Panc1 (cell line): ENCODE results near the gene USH1C. TPM values are rescaled to one million over a fixed set of nuclear protein-coding genes. Genes with fewer than 3 reads are reported as not detected.

Experiments
- ATAC-seq: fragments of 200-7000 bp; cut with Tn5 transposase; 2 replicates; pipeline ENCODE4 v1.9.1; 2020; ENCODE audit warnings: mild to moderate bottlenecking, moderate library complexity
- BruUV-seq: library from RNA; stranded (reverse); fragments of 400-500 nt; replicated peaks from 2 replicates; lab custom pipeline; 2021; lab: Mats Ljungman, UMichigan
- CTCF ChIA-PET: fragments of 300-600 bp; sonication (Branson Sonifier 250); formaldehyde crosslinking; loops from one replicate; lab custom pipeline; 2022; ENCODE audit warnings: antibody characterized with exemption; lab: Charles Lee
- POLR2A ChIA-PET: fragments of 300-600 bp; sonication (Branson Sonifier 250); formaldehyde crosslinking; loops from one replicate; lab custom pipeline; 2022; ENCODE audit warnings: antibody characterized with exemption; lab: Charles Lee
- DNase-seq: peaks from one replicate; pipeline ENCODE4 v3.0.0-alpha.2; 2010; ENCODE audit warnings: low read depth, low spot score
- H3K27ac ChIP-seq: 2 replicates; pipeline ENCODE4 v1.5.1; 2011; ENCODE audit warnings: mild to moderate bottlenecking, low read length, inconsistent platforms
- H3K27me3 ChIP-seq: fragments of 200-500 bp; sonication (Bioruptor generic); 2 replicates; pipeline ENCODE4 v1.6.0; 2014; ENCODE audit warnings: low read length, inconsistent platforms; ENCODE audit not compliant: control insufficient read depth, insufficient read depth
- H3K36me3 ChIP-seq: fragments of 200-500 bp; sonication (Bioruptor generic); 2 replicates; pipeline ENCODE4 v1.5.1; 2014; ENCODE audit warnings: inconsistent platforms, mild to moderate bottlenecking, low read length, moderate library complexity; ENCODE audit not compliant: control insufficient read depth, insufficient read depth
- H3K4me1 ChIP-seq: 2 replicates; pipeline ENCODE4 v1.5.1; 2011; ENCODE audit warnings: inconsistent platforms, mild to moderate bottlenecking, low read length, moderate library complexity; ENCODE audit not compliant: control insufficient read depth, insufficient read depth
- H3K4me3 ChIP-seq, 2 experiments: 2 replicates each; pipeline ENCODE4 v1.5.1; 2011 to 2012; ENCODE audit warnings: low read depth in 2 of 2, low read length in 2 of 2, mild to moderate bottlenecking in 2 of 2, inconsistent platforms in 1 of 2, moderate library complexity in 1 of 2
- H3K9me3 ChIP-seq: fragments of 200-500 bp; sonication (Bioruptor generic); 2 replicates; pipeline ENCODE4 v1.5.1; 2014; ENCODE audit warnings: low read depth, mild to moderate bottlenecking, inconsistent platforms, low read length, moderate library complexity; ENCODE audit not compliant: control insufficient read depth, insufficient read depth
- CTCF ChIP-seq: fragments of 450-650 bp; IDR thresholded peaks from 2 replicates; pipeline ENCODE4 v1.5.1; 2017; ENCODE audit warnings: mild to moderate bottlenecking
- POLR2AphosphoS5 ChIP-seq: IDR thresholded peaks from 2 replicates; pipeline ENCODE4 v1.6.1; 2012; ENCODE audit warnings: mild to moderate bottlenecking, low read depth, low read length, moderate library complexity
- REST ChIP-seq, 2 experiments: IDR thresholded peaks; 2 replicates each; pipeline ENCODE4 v1.6.1; 2011 to 2012; ENCODE audit warnings: low read depth in 2 of 2, control low read depth in 1 of 2, low read length in 1 of 2, mild to moderate bottlenecking in 1 of 2, moderate library complexity in 1 of 2; ENCODE audit not compliant: insufficient read depth in 1 of 2
- SIN3A ChIP-seq: IDR thresholded peaks from 2 replicates; pipeline ENCODE4 v1.6.1; 2012; ENCODE audit warnings: low read depth, mild to moderate bottlenecking, low read length, moderate library complexity, borderline replicate concordance; ENCODE audit not compliant: insufficient read depth
- TCF7L2 ChIP-seq: IDR thresholded peaks from 2 replicates; pipeline ENCODE4 v1.6.1; 2011; ENCODE audit warnings: mild to moderate bottlenecking, low read depth, low read length, inconsistent platforms
- in situ Hi-C: cut with HindIII; loops from 2 replicates; pipeline ENCODE4 v1.10.0; 2016; ENCODE audit warnings: low sequenced_read_pairs, low pct_unique_long_range_greater_than_20kb
- intact Hi-C: fragments of 100-400 bp; cut with micrococcal nuclease; formaldehyde crosslinking; loops from one replicate; pipeline ENCODE4 v1.10.0; 2022; ENCODE audit not compliant: unreplicated experiment
- total RNA-seq: library from RNA; stranded (reverse); gene quantifications from one replicate; pipeline ENCODE4 v1.2.1, GENCODE V29; 2021; ENCODE audit not compliant: unreplicated experiment

Gene USH1C
- total RNA-seq, 1 experiment from 2014 or later, result not detected

GRCh38 chr11:17519061-17519885 lies 24.9 kb downstream of the USH1C start:
- BruUV-seq, result no TSS peak
- Histone ChIP-seq H3K27me3 (no peaks in the 10 kb centered on the region), H3K4me1 (no peaks in the 10 kb centered on the region), H3K4me3 (no peak overlapping the region), H3K27ac (no peak overlapping the region), H3K36me3 (no peaks in the 10 kb centered on the region), H3K9me3 (no peaks in the 10 kb centered on the region)
- ChIA-PET CTCF (interaction anchor here (0.7 to 0.8 kb wide), 2 partner anchors 8 to 12 kb away, joined by 3 read pairs; no protein-coding TSS in a partner anchor), POLR2A (no interaction called here)
- TF ChIP-seq TCF7L2 (no peak), REST (IDR thresholded peaks at IDR 0.05; ENCODE audit: insufficient read depth in 1 of 2, low read depth in 2 of 2, low read length in 1 of 2) (no peak), CTCF (no peak), SIN3A (no peak), POLR2AphosphoS5 (no peak)
- intact Hi-C loops (no loop called here), in situ Hi-C loops (no loop called here)
- no peak for ATAC-seq
- DNase-seq, result no peak

- ChIA-PET POLR2A (interaction anchor here (0.6 kb wide), 1 partner anchor 22 kb away, joined by 12 read pairs; no protein-coding TSS in a partner anchor), CTCF (interaction anchor here (1.3 kb wide), 1 partner anchor 10 kb away, joined by 5 read pairs; no protein-coding TSS in a partner anchor)
Measured at GRCh38 chr11:17518366-17518765, 25.9 kb downstream of the USH1C start.

More at GRCh38 chr11:17518366-17518765, 25.9 kb downstream of the USH1C start:
- BruUV-seq, result no TSS peak
- ATAC-seq, result no peak
- H3K4me1 ChIP-seq, result no peaks in the 10 kb centered on the region
- no peaks in the 10 kb centered on the region for H3K9me3 ChIP-seq
- no peak overlapping the region for H3K4me3 ChIP-seq
- DNase-seq, result no peak
- intact Hi-C loops, result no loop called here
- no peak overlapping the region for H3K27ac ChIP-seq
- in situ Hi-C loops, result no loop called here
- H3K36me3 ChIP-seq, result no peaks in the 10 kb centered on the region
- no peaks in the 10 kb centered on the region for H3K27me3 ChIP-seq
- TF ChIP-seq POLR2AphosphoS5 (no peak), TCF7L2 (no peak), REST (IDR thresholded peaks at IDR 0.05; ENCODE audit: insufficient read depth in 1 of 2, low read depth in 2 of 2, low read length in 1 of 2) (no peak), CTCF (no peak), SIN3A (no peak)
